Measurements from ENCODE around the gene REG3G. TPM values are rescaled to one million over a fixed set of nuclear protein-coding genes. Genes with fewer than 3 reads are reported as not detected.

Gene REG3G
- total RNA-seq (2016; rRNA removed; fragmentation: Illumina TruSeq; extraction: Trizol) (not detected in 2 replicates), polyA plus RNA-seq (2011; rRNA removed) (not detected in 2 replicates), polyA minus RNA-seq (2011; rRNA and poly(A)+ RNA removed; ENCODE audit: low replicate concordance) (not detected in 2 replicates), Bru-seq, nascent RNA (not detected), BruChase-seq, experiment 1, labeled RNA remaining after a 6-hour chase (not detected), BruChase-seq, experiment 2, labeled RNA remaining after a 2-hour chase (not detected)
- total RNA-seq (2016; cell fraction: cytosol; rRNA removed; fragmentation: Illumina TruSeq; extraction: Trizol; ENCODE audit: low read depth): not detected in 2 replicates
- not detected in 2 replicates for total RNA-seq (2016; cell fraction: insoluble cytoplasmic fraction; rRNA removed; fragmentation: Illumina TruSeq; extraction: Trizol)
- total RNA-seq (2016; cell fraction: membrane; rRNA removed; fragmentation: Illumina TruSeq; extraction: Trizol): not detected in 2 replicates
- total RNA-seq (2016; cell fraction: nucleus; rRNA removed; fragmentation: Illumina TruSeq; extraction: Trizol): not detected in 2 replicates
- polyA plus RNA-seq (2011; cell fraction: cytosol; rRNA removed): not detected in 2 replicates
- not detected in 2 replicates for polyA plus RNA-seq (2011; cell fraction: nucleus; rRNA removed)
- polyA plus RNA-seq (2012): not detected in 2 replicates
- polyA plus RNA-seq (2016; cell fraction: cytosol; fragmentation: Illumina TruSeq; extraction: Trizol; ENCODE audit: low read depth): not detected in 2 replicates
- not detected in 2 replicates for polyA plus RNA-seq (2016; cell fraction: insoluble cytoplasmic fraction; fragmentation: Illumina TruSeq; extraction: Trizol; ENCODE audit: low read depth)
- not detected in 2 replicates for polyA plus RNA-seq (2016; cell fraction: membrane; fragmentation: Illumina TruSeq; extraction: Trizol; ENCODE audit: low read depth)
- polyA plus RNA-seq (2016; cell fraction: nucleus; fragmentation: Illumina TruSeq; extraction: Trizol; ENCODE audit: insufficient read depth, low read depth): not detected in 2 replicates
- polyA minus RNA-seq (2011; cell fraction: cytosol; rRNA and poly(A)+ RNA removed): not detected in 2 replicates
- polyA minus RNA-seq (2011; cell fraction: nucleus; rRNA and poly(A)+ RNA removed): not detected in 2 replicates
- long read RNA-seq, experiment 1: 0 reads
- long read RNA-seq, experiment 2: 0 reads

- WGBS (ENCODE audit: low lambda C conversion rate): 1% methylated on average over 3 of the region's 3 CpGs
- Histone ChIP-seq H3K9ac (ENCODE audit: insufficient read depth, low read depth, low read length) (no peak within 1 kb of the TSS), H3K36me3 (replicated peaks in 1 of 2; ENCODE audit: control insufficient read depth in 1 of 2, insufficient read depth in 2 of 2, low read length in 2 of 2) (no peaks in the 10 kb centered on the region), H2AFZ (ENCODE audit: low read length) (no peak within 1 kb of the TSS), H3K9me3 (ENCODE audit: low read length) (no peaks in the 10 kb centered on the region), H3K4me2 (ENCODE audit: low read depth, low read length) (no peak within 1 kb of the TSS), H3K4me3 (replicated peaks in 1 of 3; ENCODE audit: insufficient read depth in 1 of 3, low read depth in 2 of 3, low read length in 3 of 3) (no peak within 1 kb of the TSS), H4K20me1 (ENCODE audit: insufficient read depth, low read length) (no peaks in the 10 kb centered on the region), H3K79me2 (ENCODE audit: insufficient read depth, low read length) (no peaks in the 10 kb centered on the region), H3K27ac (ENCODE audit: extremely low read length, insufficient read depth, low read length) (no peak within 1 kb of the TSS), H3K4me1 (ENCODE audit: insufficient read depth, low read length) (no peaks in the 10 kb centered on the region), H3K27me3 (ENCODE audit: control insufficient read depth in 1 of 2, insufficient read depth in 2 of 2, low read length in 2 of 2) (0 out of 5 replicates have a peak, but pooled peaks cover 0 to 3% of the 10 kb centered on the region in 2 experiments)
- intact Hi-C loops (cut with micrococcal nuclease; ENCODE audit: unreplicated experiment) (no loop called here), in situ Hi-C loops (cut with HindIII; ENCODE audit: extremely low pct_ligation_motif_present, low pct_unique_long_range_greater_than_20kb) (no loop called here)
- ChIA-PET CTCF (ENCODE audit: low intra/inter-chr PET ratio, low total read pairs) (no interaction called here), POLR2A (no interaction called here)
- DNase-seq (ENCODE audit: low spot score): no peak
- no peak for FAIRE-seq
- no peak for ATAC-seq
- BruUV-seq (replicated peaks): no TSS peak
- TF ChIP-seq TBL1XR1 (IDR thresholded peaks at IDR 0.05; ENCODE audit: borderline replicate concordance, low read length, partially characterized antibody) (no peak), GZF1 (CRISPR knock-in tag; IDR thresholded peaks at IDR 0.05) (no peak), MXD3 (CRISPR knock-in tag; IDR thresholded peaks at IDR 0.05) (no peak), STAT5B (CRISPR knock-in tag; IDR thresholded peaks at IDR 0.05) (no peak), ZNF337 (CRISPR knock-in tag; IDR thresholded peaks at IDR 0.05; ENCODE audit: borderline replicate concordance, low read depth) (no peak), GMEB1 (CRISPR knock-in tag; IDR thresholded peaks at IDR 0.05; ENCODE audit: borderline replicate concordance) (no peak), AHDC1 (CRISPR knock-in tag; IDR thresholded peaks at IDR 0.05; ENCODE audit: borderline replicate concordance) (no peak), HMGA1 (CRISPR knock-in tag; conservative IDR thresholded peaks at IDR 0.05) (no peak)
These were observed at the start of gene REG3G for GRCh38 chr2:79025421-79025820. Gene REG3G, plus strand, starts transcription at chr2:79025702. Its CDS starts 392 bp downstream, at chr2:79026094.

Measured in HepG2 (cell line).